HEK293 (cell line): ENCODE measurements around the gene GINS2.

ENCODE experiments used
- CTCF ChIA-PET: fragments of 350-600 bp; formaldehyde crosslinking; extraction: SDS; loops from one replicate; lab custom pipeline; 2021; ENCODE audit warnings: antibody characterized with exemption; lab: Yijun Ruan, JAX
- POLR2A ChIA-PET: fragments of 300-600 bp; formaldehyde crosslinking; extraction: SDS; loops from one replicate; lab custom pipeline; 2020; ENCODE audit warnings: antibody characterized with exemption, inconsistent platforms; lab: Yijun Ruan, JAX
- H3K27ac ChIP-seq: fragments of 200-500 bp; sonication (Bioruptor generic); 2 replicates; pipeline ENCODE4 v1.5.1; 2014; ENCODE audit warnings: low read depth, low read length, control low read depth, inconsistent platforms; ENCODE audit errors: extremely low read depth
- H3K36me3 ChIP-seq, 2 experiments: fragments of 200-500 bp in 1 of 2; sonication (Bioruptor generic) in 1 of 2; 1 replicate in 1 of 2; 2 replicates in 1 of 2; pipeline ENCODE4 v1.5.1; 2014 to 2017; ENCODE audit warnings: inconsistent platforms in 2 of 2, low read length in 2 of 2; ENCODE audit not compliant: control insufficient read depth in 2 of 2, insufficient read depth in 1 of 2
- H3K4me1 ChIP-seq: fragments of 200-500 bp; sonication (Bioruptor generic); 2 replicates; pipeline ENCODE4 v1.5.1; 2014; ENCODE audit warnings: mild to moderate bottlenecking, low read length, inconsistent platforms; ENCODE audit not compliant: control insufficient read depth, insufficient read depth
- H3K4me3 ChIP-seq: 2 replicates; pipeline ENCODE4 v1.5.1; 2011; ENCODE audit warnings: low read depth, mild to moderate bottlenecking, control low read depth, low read length, moderate library complexity
- H3K9me3 ChIP-seq: fragments of 200-500 bp; sonication (Bioruptor generic); 2 replicates; pipeline ENCODE4 v1.5.1; 2014; ENCODE audit warnings: low read depth, low read length, inconsistent platforms; ENCODE audit not compliant: control insufficient read depth, insufficient read depth
- EGR2 ChIP-seq: fragments of 450-650 bp; formaldehyde crosslinking; IDR thresholded peaks from 2 replicates; pipeline ENCODE4 v1.5.1; 2016; ENCODE audit warnings: low read depth, missing biosample characterization, missing genetic modification characterization
- GLIS1 ChIP-seq: fragments of 450-650 bp; formaldehyde crosslinking; IDR thresholded peaks from 2 replicates; pipeline ENCODE4 v1.5.1; 2016; ENCODE audit warnings: missing biosample characterization, missing genetic modification characterization
- HOXA7 ChIP-seq: sonication (generic); formaldehyde crosslinking; IDR thresholded peaks from 2 replicates; pipeline ENCODE4 v1.8.1; 2022; ENCODE audit warnings: missing genetic modification reagents, borderline replicate concordance
- RBAK ChIP-seq: fragments of 450-650 bp; formaldehyde crosslinking; IDR thresholded peaks from 2 replicates; pipeline ENCODE4 v1.5.1; 2016; ENCODE audit warnings: missing biosample characterization, missing genetic modification characterization
- SCRT1 ChIP-seq: fragments of 450-650 bp; formaldehyde crosslinking; IDR thresholded peaks from 2 replicates; pipeline ENCODE4 v1.5.1; 2016; ENCODE audit warnings: missing biosample characterization, missing genetic modification characterization, borderline replicate concordance
- SCRT2 ChIP-seq: fragments of 450-650 bp; formaldehyde crosslinking; IDR thresholded peaks from 2 replicates; pipeline ENCODE4 v1.5.1; 2016; ENCODE audit warnings: missing biosample characterization, missing genetic modification characterization
- TRIM28 ChIP-seq: IDR thresholded peaks from 2 replicates; pipeline ENCODE4 v1.6.1; 2011; ENCODE audit warnings: low read length, control low read depth, borderline replicate concordance
- ZBTB48 ChIP-seq: fragments of 450-650 bp; formaldehyde crosslinking; IDR thresholded peaks from 2 replicates; pipeline ENCODE4 v1.5.1; 2016; ENCODE audit warnings: missing biosample characterization, missing genetic modification characterization
- ZBTB7A ChIP-seq: fragments of 450-650 bp; formaldehyde crosslinking; IDR thresholded peaks from 2 replicates; pipeline ENCODE4 v1.5.1; 2016; ENCODE audit warnings: low read depth, missing biosample characterization, missing genetic modification characterization
- ZEB2 ChIP-seq: fragments of 450-650 bp; formaldehyde crosslinking; IDR thresholded peaks from 2 replicates; pipeline ENCODE4 v1.5.1; 2016; ENCODE audit warnings: missing biosample characterization, missing genetic modification characterization
- ZFHX2 ChIP-seq: fragments of 450-650 bp; formaldehyde crosslinking; conservative IDR thresholded peaks from 2 replicates; pipeline ENCODE4 v1.5.1; 2016; ENCODE audit warnings: missing biosample characterization, missing genetic modification characterization
- ZFP41 ChIP-seq: fragments of 450-650 bp; formaldehyde crosslinking; IDR thresholded peaks from 2 replicates; pipeline ENCODE4 v1.5.1; 2016; ENCODE audit warnings: missing biosample characterization, missing genetic modification characterization, borderline replicate concordance
- ZIC2 ChIP-seq: fragments of 450-650 bp; formaldehyde crosslinking; IDR thresholded peaks from 2 replicates; pipeline ENCODE4 v1.5.1; 2016; ENCODE audit warnings: missing biosample characterization, missing genetic modification characterization
- ZNF132 ChIP-seq: fragments of 450-650 bp; formaldehyde crosslinking; IDR thresholded peaks from 2 replicates; pipeline ENCODE4 v1.5.1; 2017; ENCODE audit warnings: missing biosample characterization, missing genetic modification characterization, borderline replicate concordance
- ZNF146 ChIP-seq: fragments of 450-650 bp; formaldehyde crosslinking; IDR thresholded peaks from 2 replicates; pipeline ENCODE4 v1.5.1; 2016; ENCODE audit warnings: missing biosample characterization, missing genetic modification characterization
- ZNF148 ChIP-seq: fragments of 450-650 bp; formaldehyde crosslinking; IDR thresholded peaks from 2 replicates; pipeline ENCODE4 v1.5.0; 2017; ENCODE audit warnings: missing biosample characterization, missing genetic modification characterization, borderline replicate concordance
- ZNF2 ChIP-seq: fragments of 450-650 bp; formaldehyde crosslinking; IDR thresholded peaks from 2 replicates; pipeline ENCODE4 v1.5.1; 2016; ENCODE audit warnings: missing biosample characterization, missing genetic modification characterization
- ZNF202 ChIP-seq: fragments of 450-650 bp; formaldehyde crosslinking; IDR thresholded peaks from 2 replicates; pipeline ENCODE4 v1.5.1; 2016; ENCODE audit warnings: missing biosample characterization, missing genetic modification characterization, borderline replicate concordance
- ZNF341 ChIP-seq: fragments of 450-650 bp; formaldehyde crosslinking; IDR thresholded peaks from 2 replicates; pipeline ENCODE4; 2016; ENCODE audit warnings: low read depth, missing biosample characterization, missing genetic modification characterization
- ZNF350 ChIP-seq: fragments of 450-650 bp; formaldehyde crosslinking; IDR thresholded peaks from 2 replicates; pipeline ENCODE4 v1.5.0; 2017; ENCODE audit warnings: missing biosample characterization, mild to moderate bottlenecking, missing genetic modification characterization
- ZNF510 ChIP-seq: fragments of 450-650 bp; formaldehyde crosslinking; IDR thresholded peaks from 2 replicates; pipeline ENCODE4 v1.5.1; 2018; ENCODE audit warnings: mild to moderate bottlenecking, missing genetic modification characterization, missing biosample characterization; ENCODE audit not compliant: insufficient replicate concordance
- ZNF514 ChIP-seq: fragments of 450-650 bp; formaldehyde crosslinking; IDR thresholded peaks from 2 replicates; pipeline ENCODE4 v1.5.1; 2016; ENCODE audit warnings: missing biosample characterization, missing genetic modification characterization
- ZNF571 ChIP-seq: fragments of 450-650 bp; formaldehyde crosslinking; IDR thresholded peaks from 2 replicates; pipeline ENCODE4 v1.5.0; 2017; ENCODE audit warnings: missing biosample characterization, missing genetic modification characterization
- ZNF600 ChIP-seq: fragments of 450-650 bp; formaldehyde crosslinking; IDR thresholded peaks from 2 replicates; pipeline ENCODE4 v1.5.1; 2016; ENCODE audit warnings: missing biosample characterization, missing genetic modification characterization
- ZNF658 ChIP-seq: fragments of 450-650 bp; formaldehyde crosslinking; IDR thresholded peaks from 2 replicates; pipeline ENCODE4; 2016; ENCODE audit warnings: missing biosample characterization, missing genetic modification characterization
- ZNF692 ChIP-seq: fragments of 450-650 bp; formaldehyde crosslinking; IDR thresholded peaks from 2 replicates; pipeline ENCODE4 v1.5.1; 2016; ENCODE audit warnings: missing biosample characterization, missing genetic modification characterization
- ZNF768 ChIP-seq: fragments of 450-650 bp; formaldehyde crosslinking; IDR thresholded peaks from 2 replicates; pipeline ENCODE4 v1.5.1; 2018; ENCODE audit warnings: missing biosample characterization, mild to moderate bottlenecking, missing genetic modification characterization
- ZNF837 ChIP-seq: fragments of 450-650 bp; formaldehyde crosslinking; IDR thresholded peaks from 2 replicates; pipeline ENCODE4 v1.5.1; 2016; ENCODE audit warnings: missing biosample characterization, missing genetic modification characterization

GINS2 gene

GRCh38 chr16:85674828-85675227 is 13.9 kb downstream of the GINS2 start:
- no peak overlapping the region; the same call in 1 of the 2 replicates for H3K27ac ChIP-seq

GRCh38 chr16:85674418-85674755 is 14.4 kb downstream of the GINS2 start:
- Histone ChIP-seq H3K36me3 (peaks cover 21 to 100% of the 10 kb centered on the region in 2 experiments; a peak in 2 of 3 replicates), H3K4me1 (peaks cover 11% of the 10 kb centered on the region), H3K27ac (peak overlapping the region; percentile 51), H3K9me3 (no peaks in the 10 kb centered on the region), H3K4me3 (no peak overlapping the region)
- ChIA-PET CTCF (interaction anchor here (1.1 to 7.6 kb wide), 4 partner anchors 15 to 399 kb away, joined by 5 to 87 read pairs (median 15); no protein-coding TSS in a partner anchor), POLR2A (interaction anchor here (1.4 to 1.5 kb wide), 2 partner anchors 8 to 10 kb away, joined by 5 to 6 read pairs; no protein-coding TSS in a partner anchor)
- peak; percentile 4 for TF ChIP-seq ZNF341 (tag by site-specific recombination)
- peak; percentile 97 for TF ChIP-seq ZNF510 (tag by site-specific recombination)
- TF ChIP-seq RBAK = no peak

More at GRCh38 chr16:85674828-85675227, 13.9 kb downstream of the GINS2 start:
- H3K4me1 ChIP-seq = peaks cover 11% of the 10 kb centered on the region
- peaks cover 21 to 100% of the 10 kb centered on the region in 2 experiments; a peak in 2 of 3 replicates for H3K36me3 ChIP-seq
- ChIA-PET POLR2A (interaction anchor here (1.4 kb wide), 1 partner anchor 43 kb away, joined by 4 read pairs; no protein-coding TSS in a partner anchor), CTCF (interaction anchor here (1.0 to 7.6 kb wide), 6 partner anchors 9 to 399 kb away, joined by 3 to 87 read pairs (median 6); no protein-coding TSS in a partner anchor)
- H3K4me3 ChIP-seq = no peak overlapping the region
- TF ChIP-seq ZNF148 (no peak), TRIM28 (no peak), ZNF571 (no peak), ZNF350 (tag by site-specific recombination) (no peak), ZNF837 (no peak), ZNF514 (tag by site-specific recombination) (no peak), ZNF132 (tag by site-specific recombination) (no peak), HOXA7 (no peak), ZFP41 (tag by site-specific recombination) (no peak), ZNF146 (tag by site-specific recombination) (no peak)
- no peaks in the 10 kb centered on the region for H3K9me3 ChIP-seq

- Histone ChIP-seq H3K4me3 (no peak overlapping the region), H3K4me1 (peaks cover 11% of the 10 kb centered on the region), H3K27ac (peak overlapping the region; percentile 51), H3K9me3 (no peaks in the 10 kb centered on the region), H3K36me3 (peaks cover 24 to 100% of the 10 kb centered on the region in 2 experiments; a peak in 2 of 3 replicates)
- ChIA-PET POLR2A (interaction anchor here (1.4 to 1.5 kb wide), 2 partner anchors 9 to 10 kb away, joined by 5 to 6 read pairs; no protein-coding TSS in a partner anchor), CTCF (interaction anchor here (0.6 to 7.6 kb wide), 5 partner anchors 14 to 398 kb away, joined by 5 to 87 read pairs (median 6); no protein-coding TSS in a partner anchor)
- peak; percentile 32; the same call in 1 of the 2 replicates for TF ChIP-seq ZNF692
- TF ChIP-seq ZNF2 (tag by site-specific recombination) = no peak
- TF ChIP-seq ZNF600 (tag by site-specific recombination) = peak; percentile 56
- peak; percentile 74; the same call in 1 of the 2 replicates for TF ChIP-seq SCRT1 (tag by site-specific recombination)
- 0 out of 2 replicates have a peak, but pooled peaks have one; percentile 31 for TF ChIP-seq ZEB2 (tag by site-specific recombination)
- peak; percentile 87 for TF ChIP-seq SCRT2
- peak; percentile 72 for TF ChIP-seq ZBTB48 (tag by site-specific recombination)
- peak; percentile 77 for TF ChIP-seq ZFHX2
- peak; percentile 46; the same call in 1 of the 2 replicates for TF ChIP-seq EGR2 (tag by site-specific recombination)
- TF ChIP-seq ZNF202 (tag by site-specific recombination) = no peak
- TF ChIP-seq GLIS1 (tag by site-specific recombination) = peak; percentile 57
- TF ChIP-seq ZIC2 = peak; percentile 83
- no peak for TF ChIP-seq ZBTB7A (tag by site-specific recombination)
- TF ChIP-seq ZNF768 = no peak
- peak; percentile 40 for TF ChIP-seq ZNF341 (tag by site-specific recombination)
- TF ChIP-seq ZNF658 (tag by site-specific recombination) = no peak
These were observed 15.0 kb downstream of the GINS2 start for GRCh38 chr16:85673529-85674417.
